SHP77 (cell line): ENCODE measurements around the gene RIPK4.
"Not testable (repeated sequence)": the region's sequence is repeated elsewhere in the genome, so short reads cannot be mapped to it uniquely, and the experiment has no call there.

Experiments
- DNase-seq, 2 experiments: peaks; one replicate each; lab custom pipeline; 2025; lab: John Stamatoyannopoulos, UW

The RIPK4 gene

GRCh38 chr21:41714299-41714865 lies 52.5 kb downstream of the RIPK4 start:
- not testable (repeated sequence) for DNase-seq

GRCh38 chr21:41713495-41714281 lies 53.2 kb downstream of the RIPK4 start:
- no peak for DNase-seq

- no peak for DNase-seq
Observed at GRCh38 chr21:41712730-41713129, 54.1 kb downstream of the RIPK4 start.

GRCh38 chr21:41712201-41712600 lies 54.7 kb downstream of the RIPK4 start:
- no peak for DNase-seq

- no peak for DNase-seq
Observed at GRCh38 chr21:41711416-41712007, 55.3 kb downstream of the RIPK4 start.

GRCh38 chr21:41710823-41711160 lies 56.1 kb downstream of the RIPK4 start:
- no peak for DNase-seq

- DNase-seq: no peak
Observed at GRCh38 chr21:41709965-41710822, 56.7 kb downstream of the RIPK4 start.

- no peak for DNase-seq
Observed at GRCh38 chr21:41709166-41709565, 57.7 kb downstream of the RIPK4 start.

GRCh38 chr21:41707960-41708330 lies 58.9 kb downstream of the RIPK4 start:
- DNase-seq: no peak

- peak; percentile 6 to 35 for DNase-seq
Observed at GRCh38 chr21:41707231-41707959, 59.5 kb downstream of the RIPK4 start.

- peak in 1 of 2 experiments; percentile 22 for DNase-seq
Observed at GRCh38 chr21:41706678-41707077, 60.2 kb downstream of the RIPK4 start.

GRCh38 chr21:41706263-41706639 lies 60.6 kb downstream of the RIPK4 start:
- peak; percentile 29 to 32 for DNase-seq

- DNase-seq: no peak
Observed at GRCh38 chr21:41705546-41706262, 61.1 kb downstream of the RIPK4 start.

GRCh38 chr21:41703857-41704501 lies 62.9 kb downstream of the RIPK4 start:
- DNase-seq: no peak

- no peak for DNase-seq
Observed at GRCh38 chr21:41701749-41702148, 65.1 kb downstream of the RIPK4 start.

GRCh38 chr21:41699311-41699710 lies 67.5 kb downstream of the RIPK4 start:
- DNase-seq: no peak

GRCh38 chr21:41698071-41698470 lies 68.8 kb downstream of the RIPK4 start:
- DNase-seq: no peak

- DNase-seq: no peak
Observed at GRCh38 chr21:41695513-41695912, 71.3 kb downstream of the RIPK4 start.

GRCh38 chr21:41694042-41694441 lies 72.8 kb downstream of the RIPK4 start:
- DNase-seq: not testable (repeated sequence)

GRCh38 chr21:41692185-41692565 lies 74.7 kb downstream of the RIPK4 start:
- DNase-seq: no peak
